MCF 10A (cell line): ENCODE results near the gene ZNF557. TPM values are rescaled to one million over a fixed set of nuclear protein-coding genes. Genes with fewer than 3 reads are reported as not detected.

Experiments used
- BruUV-seq: library from RNA; stranded (reverse); fragments of 400-500 nt; replicated peaks from 2 replicates; lab custom pipeline; 2021; lab: Mats Ljungman, UMichigan
- CTCF ChIA-PET: fragments of 300-600 bp; sonication (Branson Sonifier 250); formaldehyde crosslinking; extraction: SDS; loops from one replicate; lab custom pipeline; 2021; ENCODE audit warnings: antibody characterized with exemption, inconsistent platforms; lab: Yijun Ruan, JAX
- POLR2A ChIA-PET: fragments of 300-600, 350-650 bp; sonication (Branson Sonifier 250); formaldehyde crosslinking; extraction: SDS; loops from one replicate; lab custom pipeline; 2020; ENCODE audit warnings: antibody characterized with exemption, inconsistent platforms; lab: Yijun Ruan, JAX
- DNase-seq: peaks from one replicate; pipeline ENCODE4 v3.0.0-alpha.2; 2018; ENCODE audit not compliant: unreplicated experiment
- H3K27ac Mint-ChIP-seq: one replicate; pipeline ENCODE4 v1.8.0; 2022; ENCODE audit warnings: mild to moderate bottlenecking, low read depth, mixed read lengths; ENCODE audit not compliant: unreplicated experiment
- H3K27me3 Mint-ChIP-seq: one replicate; pipeline ENCODE4 v1.8.0; 2022; ENCODE audit warnings: mixed read lengths; ENCODE audit not compliant: insufficient read depth, unreplicated experiment
- H3K36me3 Mint-ChIP-seq: one replicate; pipeline ENCODE4 v1.8.0; 2022; ENCODE audit warnings: mild to moderate bottlenecking, moderate library complexity, mixed read lengths; ENCODE audit not compliant: insufficient read depth, unreplicated experiment
- H3K4me1 Mint-ChIP-seq: one replicate; pipeline ENCODE4 v1.8.0; 2022; ENCODE audit warnings: mixed read lengths; ENCODE audit not compliant: insufficient read depth, unreplicated experiment
- H3K4me3 Mint-ChIP-seq: one replicate; pipeline ENCODE4 v1.8.0; 2022; ENCODE audit warnings: mild to moderate bottlenecking, moderate library complexity, mixed read lengths; ENCODE audit not compliant: unreplicated experiment
- H3K9me3 Mint-ChIP-seq: one replicate; pipeline ENCODE4 v1.8.0; 2022; ENCODE audit warnings: mixed read lengths; ENCODE audit not compliant: unreplicated experiment
- intact Hi-C: fragments of 100-400 bp; cut with micrococcal nuclease; formaldehyde crosslinking; loops from 2 replicates; pipeline ENCODE4 v1.14.1; 2022
- total RNA-seq: library from RNA; stranded (reverse); gene quantifications from 2 replicates; pipeline ENCODE4 v1.2.3, GENCODE V29; 2022
- TF ChIP-seq, protein P1 (sequence below): fragments of 200-600 bp; IDR thresholded peaks from one replicate; pipeline ENCODE4 v1.8.0; 2022; ENCODE audit warnings: antibody characterized with exemption, mild to moderate bottlenecking; ENCODE audit not compliant: unreplicated experiment

Gene ZNF557
- total RNA-seq, 1 experiment from 2014 or later, result 9.6 TPM

DNA sequence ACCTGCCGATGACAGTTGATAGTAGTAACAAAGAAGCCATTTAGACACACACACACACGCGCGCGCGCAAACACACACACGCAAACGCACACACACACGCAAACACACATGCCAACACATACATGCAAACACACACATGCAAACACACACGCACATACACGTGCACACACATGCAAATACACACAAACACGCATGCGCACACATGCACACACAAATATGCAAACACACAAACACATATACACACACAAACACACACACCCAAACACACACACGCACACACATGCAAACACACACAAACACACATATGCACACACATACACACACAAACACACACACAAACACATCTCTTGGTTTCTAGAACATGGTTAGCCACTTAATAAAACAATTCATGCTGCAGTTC is 50.1 kb downstream of the ZNF557 start:
- BruUV-seq, result no TSS peak
- POLR2A ChIA-PET, result no interaction called here
- no peaks in the 10 kb centered on the region for H3K27me3 Mint-ChIP-seq
- TF ChIP-seq, protein P1, sequence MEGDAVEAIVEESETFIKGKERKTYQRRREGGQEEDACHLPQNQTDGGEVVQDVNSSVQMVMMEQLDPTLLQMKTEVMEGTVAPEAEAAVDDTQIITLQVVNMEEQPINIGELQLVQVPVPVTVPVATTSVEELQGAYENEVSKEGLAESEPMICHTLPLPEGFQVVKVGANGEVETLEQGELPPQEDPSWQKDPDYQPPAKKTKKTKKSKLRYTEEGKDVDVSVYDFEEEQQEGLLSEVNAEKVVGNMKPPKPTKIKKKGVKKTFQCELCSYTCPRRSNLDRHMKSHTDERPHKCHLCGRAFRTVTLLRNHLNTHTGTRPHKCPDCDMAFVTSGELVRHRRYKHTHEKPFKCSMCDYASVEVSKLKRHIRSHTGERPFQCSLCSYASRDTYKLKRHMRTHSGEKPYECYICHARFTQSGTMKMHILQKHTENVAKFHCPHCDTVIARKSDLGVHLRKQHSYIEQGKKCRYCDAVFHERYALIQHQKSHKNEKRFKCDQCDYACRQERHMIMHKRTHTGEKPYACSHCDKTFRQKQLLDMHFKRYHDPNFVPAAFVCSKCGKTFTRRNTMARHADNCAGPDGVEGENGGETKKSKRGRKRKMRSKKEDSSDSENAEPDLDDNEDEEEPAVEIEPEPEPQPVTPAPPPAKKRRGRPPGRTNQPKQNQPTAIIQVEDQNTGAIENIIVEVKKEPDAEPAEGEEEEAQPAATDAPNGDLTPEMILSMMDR, result no peak
- H3K36me3 Mint-ChIP-seq, result peaks cover 36% of the 10 kb centered on the region
- no peaks in the 10 kb centered on the region for H3K4me1 Mint-ChIP-seq
- CTCF ChIA-PET, result interaction anchor here (0.6 kb wide), 1 partner anchor 17 kb away, joined by 4 read pairs; no protein-coding TSS in a partner anchor
- intact Hi-C loops, result no loop called here
- H3K27ac Mint-ChIP-seq, result no peak overlapping the region
- no peak for DNase-seq
- H3K9me3 Mint-ChIP-seq, result peaks cover 3% of the 10 kb centered on the region
- no peak overlapping the region for H3K4me3 Mint-ChIP-seq

- no TSS peak for BruUV-seq
- Mint-ChIP-seq H3K27me3 (no peaks in the 10 kb centered on the region), H3K27ac (no peak overlapping the region), H3K9me3 (peaks cover 7% of the 10 kb centered on the region), H3K36me3 (peaks cover 41% of the 10 kb centered on the region), H3K4me1 (no peaks in the 10 kb centered on the region), H3K4me3 (no peak overlapping the region)
- CTCF ChIA-PET, result interaction anchor here (0.7 to 1.0 kb wide), 3 partner anchors 16 to 761 kb away, joined by 3 to 4 read pairs (median 3); no protein-coding TSS in a partner anchor
- TF ChIP-seq, protein P1, result no peak
- intact Hi-C loops, result no loop called here
- DNase-seq, result no peak
- POLR2A ChIA-PET, result no interaction called here
Observed at GRCh38 chr19:7120499-7120898, 51.0 kb downstream of the ZNF557 start.

- BruUV-seq, result no TSS peak
- peaks cover 7% of the 10 kb centered on the region for H3K9me3 Mint-ChIP-seq
- intact Hi-C loops, result no loop called here
- no peak overlapping the region for H3K4me3 Mint-ChIP-seq
- TF ChIP-seq, protein P1, result no peak
- CTCF ChIA-PET, result interaction anchor here (1.1 kb wide), 1 partner anchor 26 kb away, joined by 3 read pairs; no protein-coding TSS in a partner anchor
- peaks cover 55% of the 10 kb centered on the region for H3K36me3 Mint-ChIP-seq
- no peak overlapping the region for H3K27ac Mint-ChIP-seq
- DNase-seq, result no peak
- POLR2A ChIA-PET, result interaction anchor here (0.8 kb wide), 1 partner anchor 23 kb away, joined by 3 read pairs; no protein-coding TSS in a partner anchor
- H3K4me1 Mint-ChIP-seq, result no peaks in the 10 kb centered on the region
- no peaks in the 10 kb centered on the region for H3K27me3 Mint-ChIP-seq
Observed at GRCh38 chr19:7122701-7123100, 53.2 kb downstream of the ZNF557 start.

DNA sequence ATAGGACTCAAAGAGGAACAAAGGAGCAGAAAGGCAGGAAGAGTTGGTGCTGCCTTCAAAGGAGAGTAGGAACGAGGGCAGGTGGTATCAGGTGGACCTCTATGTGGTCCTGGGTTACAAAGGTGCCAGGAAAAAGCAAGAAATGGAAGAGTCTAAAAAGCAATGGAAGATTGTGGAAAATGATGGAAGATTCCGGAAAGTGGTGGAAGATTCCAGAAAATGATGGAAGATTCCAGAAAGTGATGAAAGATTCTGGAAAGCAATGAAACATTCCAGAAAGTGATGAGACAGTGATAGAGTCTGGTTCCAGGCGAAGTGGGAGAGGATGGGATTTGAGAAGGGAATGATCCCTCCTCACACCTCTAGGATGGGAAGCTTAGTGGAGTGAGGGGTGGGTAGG is 55.3 kb downstream of the ZNF557 start:
- TF ChIP-seq, protein P1, result no peak
- no TSS peak for BruUV-seq
- Mint-ChIP-seq H3K27ac (no peak overlapping the region), H3K4me1 (no peaks in the 10 kb centered on the region), H3K4me3 (no peak overlapping the region), H3K36me3 (peaks cover 45% of the 10 kb centered on the region), H3K9me3 (peaks cover 7% of the 10 kb centered on the region), H3K27me3 (no peaks in the 10 kb centered on the region)
- intact Hi-C loops, result no loop called here
- no peak for DNase-seq
- ChIA-PET CTCF (no interaction called here), POLR2A (no interaction called here)
